ENCODE results near the gene IGFBP2.
"Not testable (repeated sequence)": the region's sequence is repeated elsewhere in the genome, so short reads cannot be mapped to it uniquely, and the experiment has no call there.

IGFBP2 gene

GRCh38 chr2:216632952-216633615 lies at the start of gene IGFBP2:
TSS of gene IGFBP2 (plus strand) at chr2:216633420. CDS start at chr2:216633524, 104 bp downstream.
- DNase-seq (ENCODE audit: low spot score) = no peak

DNA sequence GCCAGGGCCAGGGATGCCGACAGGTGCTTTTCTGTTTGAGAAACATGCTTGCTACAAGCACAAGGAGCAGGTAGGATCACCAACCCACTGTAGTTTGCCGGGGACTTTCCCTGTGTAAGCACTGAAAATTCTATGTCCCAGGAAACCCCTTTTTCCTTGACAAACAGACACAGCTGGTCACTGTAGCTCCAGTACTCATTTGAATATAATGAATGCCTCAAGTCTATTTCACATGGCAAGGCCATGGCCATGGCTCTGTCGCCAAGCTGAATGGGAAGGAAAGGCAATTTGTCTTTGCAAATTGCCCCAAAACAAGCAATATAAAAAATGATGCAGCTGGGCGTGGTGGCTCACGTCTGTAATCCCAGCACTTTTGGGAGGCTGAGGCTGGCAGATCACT lies 49.6 kb upstream of the IGFBP2 start:
- no peak for DNase-seq (ENCODE audit: low spot score)

- DNase-seq (ENCODE audit: low spot score) = no peak
Measured at GRCh38 chr2:216584112-216584511, 49.1 kb upstream of the IGFBP2 start.

GRCh38 chr2:216585441-216585840 lies 47.8 kb upstream of the IGFBP2 start:
- no peak for DNase-seq (ENCODE audit: low spot score)

- no peak for DNase-seq (ENCODE audit: low spot score)
Measured at GRCh38 chr2:216588861-216589710, 44.1 kb upstream of the IGFBP2 start.

DNA sequence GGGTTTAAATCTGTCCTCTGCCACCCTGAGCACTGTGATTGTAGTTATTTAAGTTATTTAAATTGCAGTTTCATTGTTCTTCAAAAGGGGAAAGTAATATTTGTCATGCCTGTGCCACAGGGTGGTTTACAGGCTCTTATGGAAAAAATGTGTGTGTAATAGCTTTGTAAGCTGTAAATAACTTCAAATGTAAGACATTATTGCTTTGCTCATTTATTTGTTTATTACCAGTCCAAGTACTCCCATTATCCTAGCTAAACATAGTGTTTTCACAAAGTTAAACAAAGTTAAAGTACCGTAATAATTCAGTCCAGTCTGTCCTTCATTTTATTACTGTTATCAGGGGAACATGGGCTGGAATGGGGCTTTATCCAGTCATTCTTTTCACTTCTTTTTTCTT lies 43.4 kb upstream of the IGFBP2 start:
- DNase-seq (ENCODE audit: low spot score) = no peak

- no peak for DNase-seq (ENCODE audit: low spot score)
Measured at GRCh38 chr2:216590780-216591179, 42.4 kb upstream of the IGFBP2 start.

- DNase-seq (ENCODE audit: low spot score) = no peak
Measured at GRCh38 chr2:216591480-216591879, 41.7 kb upstream of the IGFBP2 start.

DNA sequence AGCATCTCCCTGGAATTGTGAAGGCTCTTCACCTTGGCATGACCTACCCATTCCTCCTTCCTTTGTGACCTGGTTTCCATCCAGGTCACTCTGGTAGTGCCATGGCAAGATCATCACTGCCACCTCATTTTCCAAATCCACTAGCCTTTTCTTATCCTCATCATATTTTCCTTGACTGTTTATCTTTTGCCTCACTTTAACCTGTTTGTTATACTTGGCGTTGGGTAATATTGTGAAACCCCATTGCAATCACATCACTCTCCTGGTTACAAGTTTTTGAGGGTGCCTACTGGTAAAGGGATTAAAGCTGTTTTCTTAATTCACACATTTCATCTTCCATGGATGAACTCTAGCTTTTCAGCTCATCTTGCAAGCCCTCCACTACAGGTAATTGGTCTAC lies 39.1 kb upstream of the IGFBP2 start:
- DNase-seq (ENCODE audit: low spot score) = no peak

DNA sequence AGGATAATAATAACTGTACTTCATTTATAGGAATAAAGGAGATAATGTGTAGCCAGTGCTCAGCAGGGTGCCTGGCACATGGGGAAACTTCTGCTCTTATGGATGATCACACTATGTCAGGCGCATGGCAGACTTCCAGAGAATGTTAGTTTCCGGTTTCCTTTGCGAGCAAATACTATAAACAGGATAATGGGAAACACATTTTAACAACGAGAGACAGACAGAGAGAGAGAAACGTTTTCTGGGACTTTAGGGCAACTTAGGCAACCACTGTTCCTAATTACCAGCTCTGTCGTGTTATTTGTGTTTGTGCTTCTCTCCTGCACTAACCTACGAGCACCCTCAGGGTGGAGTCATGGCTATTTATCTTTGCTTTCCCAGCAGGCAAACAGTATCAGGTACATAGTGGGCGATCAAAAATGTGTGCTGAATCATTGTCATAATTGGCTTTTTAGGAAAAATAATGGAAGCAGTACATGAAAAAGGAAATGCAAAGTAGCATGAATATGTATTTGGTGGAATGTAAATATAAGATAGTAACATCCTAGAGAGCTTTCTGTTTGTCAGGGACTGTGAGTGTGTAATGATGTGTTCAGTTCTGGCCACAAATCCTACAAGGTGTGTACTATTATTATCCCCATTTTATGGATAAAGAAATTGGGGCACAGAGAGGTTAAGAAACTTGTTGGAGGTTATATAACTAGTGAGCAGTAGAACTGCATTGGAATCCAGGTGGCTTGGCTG lies 36.8 kb upstream of the IGFBP2 start:
- no peak for DNase-seq (ENCODE audit: low spot score)

DNA sequence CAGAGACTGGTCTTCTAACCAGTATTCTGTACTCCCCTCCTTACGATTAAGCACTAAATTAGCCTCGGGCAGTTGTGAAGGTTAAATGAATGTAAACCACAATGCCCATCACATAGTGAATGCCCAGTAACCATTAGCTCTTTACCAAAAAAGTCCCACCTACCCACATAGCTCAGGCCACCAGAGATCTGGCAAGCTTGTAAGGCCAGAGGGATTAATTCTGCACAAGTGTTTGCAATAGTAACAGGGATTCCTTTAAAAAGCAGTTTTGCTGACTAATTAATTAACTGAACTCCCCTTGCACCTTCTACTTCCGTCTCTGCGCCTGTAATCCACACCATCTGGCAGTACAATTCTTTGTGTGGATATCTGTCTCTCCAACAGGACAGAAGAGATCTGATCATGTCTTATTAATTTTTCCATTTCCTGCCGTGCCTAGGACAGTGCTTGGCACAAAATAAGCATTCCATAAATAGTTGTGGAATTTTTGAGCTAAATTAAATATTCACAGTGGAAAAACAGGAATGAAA lies 36.2 kb upstream of the IGFBP2 start:
- DNase-seq (ENCODE audit: low spot score) = no peak

GRCh38 chr2:216597825-216598224 lies 35.4 kb upstream of the IGFBP2 start:
- DNase-seq (ENCODE audit: low spot score) = not testable (repeated sequence)

DNA sequence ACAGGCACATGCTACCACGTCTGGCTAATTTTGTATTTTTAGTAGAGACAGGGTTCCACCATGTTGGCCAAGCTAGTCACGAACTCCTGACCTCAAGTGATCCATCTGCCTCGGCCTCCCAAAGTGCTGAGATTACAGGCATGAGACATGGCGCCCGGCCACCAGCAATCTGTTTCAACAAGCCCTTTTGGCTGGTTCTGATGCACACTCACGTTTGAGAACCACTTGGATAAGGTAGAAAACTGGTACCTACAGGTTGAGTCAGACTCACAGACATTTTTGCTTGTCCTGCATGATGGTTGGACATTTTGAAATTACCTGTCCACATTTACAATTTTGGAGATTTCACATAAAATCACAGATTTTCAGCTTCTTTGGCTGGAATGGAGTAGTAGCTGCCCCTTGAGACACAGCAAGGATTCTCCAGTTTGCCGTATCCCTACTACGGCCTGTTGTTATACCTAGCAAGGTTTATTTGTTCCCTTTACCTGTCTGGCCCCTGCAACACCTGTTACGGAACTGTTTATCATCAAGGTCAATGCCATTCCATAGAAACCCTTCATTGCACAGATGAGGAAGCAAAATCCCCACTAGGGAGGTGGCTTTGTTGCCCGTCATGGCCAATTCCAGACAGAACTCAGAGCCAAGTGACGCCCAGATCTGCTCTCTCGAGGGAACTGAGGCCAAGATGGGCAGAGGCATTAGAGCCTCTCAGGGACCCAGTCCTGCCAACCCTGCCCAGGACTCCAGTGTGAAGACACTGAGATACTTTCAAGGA lies 31.4 kb upstream of the IGFBP2 start:
- DNase-seq (ENCODE audit: low spot score) = no peak

DNA sequence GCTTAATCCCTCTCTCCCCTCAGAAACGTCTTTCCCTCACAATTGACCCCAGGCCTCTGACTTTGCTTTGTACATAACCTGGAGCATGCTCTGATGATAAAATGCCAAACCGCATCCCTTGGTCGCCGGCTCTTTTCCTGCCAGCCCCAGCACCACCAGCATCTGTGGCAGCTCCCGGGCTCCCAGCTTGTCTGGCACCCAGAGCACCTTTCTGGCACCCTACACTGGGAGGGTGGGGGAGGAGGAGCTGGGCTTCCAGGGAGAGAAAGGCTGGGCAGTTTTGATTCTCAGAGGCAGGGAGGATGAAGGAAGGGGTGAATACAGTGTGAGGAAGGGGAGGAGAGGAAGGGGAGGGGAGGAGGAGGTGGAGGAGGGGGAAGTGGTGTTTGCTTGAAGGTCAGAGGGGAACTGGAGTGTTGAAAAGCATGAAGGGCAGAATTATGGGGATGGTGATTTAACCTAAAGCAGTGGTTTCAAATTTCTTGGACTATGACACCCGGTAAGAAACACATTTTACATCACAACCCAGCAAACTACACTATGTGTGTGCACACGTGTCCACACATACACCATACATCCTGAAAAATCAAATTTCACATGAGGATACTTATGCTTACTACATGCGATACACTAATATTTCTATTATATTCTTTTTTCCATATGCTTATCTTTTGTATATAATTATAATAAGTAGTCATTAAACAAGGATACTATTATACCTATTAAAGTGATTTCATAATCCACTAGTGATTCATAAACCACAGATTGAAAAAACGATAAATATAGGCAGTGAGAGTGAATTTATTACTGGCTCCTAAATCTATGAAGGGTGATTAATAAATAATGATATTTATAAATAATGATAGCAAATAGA lies 30.0 kb upstream of the IGFBP2 start:
- no peak for DNase-seq (ENCODE audit: low spot score)

GRCh38 chr2:216603884-216604245 lies 29.4 kb upstream of the IGFBP2 start:
- no peak for DNase-seq (ENCODE audit: low spot score)

GRCh38 chr2:216604458-216604857 lies 28.8 kb upstream of the IGFBP2 start:
- no peak for DNase-seq (ENCODE audit: low spot score)

- DNase-seq (ENCODE audit: low spot score) = no peak
Measured at GRCh38 chr2:216606551-216607276, 26.5 kb upstream of the IGFBP2 start.

DNA sequence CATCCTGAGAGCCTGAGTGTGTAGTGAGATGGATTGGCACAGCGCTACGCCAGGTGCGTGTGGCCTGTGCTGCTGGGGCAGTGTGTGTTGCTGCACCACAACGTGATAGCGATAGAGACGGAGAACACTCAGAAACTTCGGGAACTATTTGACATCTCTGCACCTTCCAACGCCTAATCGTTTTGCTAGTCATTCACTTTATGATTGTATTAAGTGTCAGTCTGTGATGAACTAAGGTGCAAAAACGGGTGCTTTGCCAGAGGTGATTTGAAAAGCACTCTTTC lies 26.0 kb upstream of the IGFBP2 start:
- DNase-seq (ENCODE audit: low spot score) = no peak

DNA sequence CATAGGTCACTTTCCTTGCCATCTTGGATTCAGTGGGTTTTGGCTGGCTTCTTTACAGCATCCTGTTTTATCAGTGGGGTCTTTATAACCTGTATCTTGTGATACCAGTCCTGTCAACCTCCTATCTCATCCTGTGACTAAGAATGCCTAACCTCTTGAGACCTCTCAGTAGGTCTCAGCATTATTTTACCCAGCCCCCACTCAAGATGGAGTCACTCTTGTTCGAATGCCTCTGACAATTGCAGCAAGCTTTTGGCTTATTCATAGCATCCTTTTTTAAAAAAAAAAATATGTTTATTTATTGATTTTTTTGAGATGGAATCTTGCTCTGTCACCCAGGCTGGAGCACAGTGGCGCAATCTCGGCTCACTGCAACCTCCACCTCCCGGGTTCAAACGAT lies 24.7 kb upstream of the IGFBP2 start:
- DNase-seq (ENCODE audit: low spot score) = no peak

DNA sequence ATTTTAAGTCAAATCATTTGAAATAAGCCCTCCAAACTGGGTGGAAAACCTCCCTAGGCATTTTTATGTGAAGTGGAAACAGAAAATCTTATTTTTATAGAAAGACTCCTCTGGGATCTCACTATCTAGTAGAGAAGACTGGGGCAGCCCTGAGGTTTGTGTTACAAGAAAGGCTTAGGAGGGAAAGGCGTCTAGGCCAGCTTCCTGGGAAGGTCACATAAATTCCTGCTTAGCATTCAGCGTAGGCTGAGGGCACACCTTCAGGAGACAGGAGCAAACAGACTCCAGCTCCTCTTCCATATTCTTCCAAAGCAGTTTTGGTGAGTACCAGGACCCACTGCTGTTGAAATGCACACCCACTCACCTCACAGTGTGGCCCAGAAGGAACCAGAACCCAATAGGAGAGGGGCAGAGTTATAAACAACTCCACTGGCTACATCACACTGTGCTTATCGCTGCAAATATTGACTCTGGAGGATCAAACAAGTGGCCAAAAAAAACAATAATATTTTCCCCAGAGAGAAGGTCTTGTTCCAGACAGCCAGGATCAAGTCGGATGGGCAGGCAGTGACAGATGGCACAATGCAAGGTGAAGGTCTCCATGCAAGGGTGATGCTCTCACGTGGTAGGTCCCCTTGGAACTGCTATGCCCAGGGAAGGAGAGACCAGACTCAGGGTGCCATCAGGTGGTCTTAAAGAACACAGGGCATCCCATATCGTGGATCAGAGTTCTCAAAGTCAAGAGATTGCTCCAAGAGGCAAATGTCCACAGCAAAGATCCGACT lies 17.7 kb upstream of the IGFBP2 start:
- no peak for DNase-seq (ENCODE audit: low spot score)

Measured in hematopoietic multipotent progenitor cell treated with erythropoietin and hydrocortisone succinate and interleukin-3 and kit ligand, for 15 days (in vitro differentiated cells).